Lower leg skin (tissue), 3 donors: ENCODE measurements around the gene EIF2D.

Source experiments
- POLR2A ChIP-seq, 2 donors: fragments of 450-650 bp; IDR thresholded peaks; one replicate each; pipeline ENCODE4 v1.6.1; 2016 to 2017; ENCODE audit warnings: antibody characterized with exemption in 2 of 2, mild to moderate bottlenecking in 1 of 2, moderate library complexity in 1 of 2
- TF ChIP-seq, protein P1 (sequence below), 3 donors: fragments of 450-650 bp; IDR thresholded peaks; one replicate each; pipeline ENCODE4 v1.5.1; 2016; ENCODE audit warnings: antibody characterized with exemption in 3 of 3, mild to moderate bottlenecking in 3 of 3, moderate library complexity in 2 of 3

DNA sequence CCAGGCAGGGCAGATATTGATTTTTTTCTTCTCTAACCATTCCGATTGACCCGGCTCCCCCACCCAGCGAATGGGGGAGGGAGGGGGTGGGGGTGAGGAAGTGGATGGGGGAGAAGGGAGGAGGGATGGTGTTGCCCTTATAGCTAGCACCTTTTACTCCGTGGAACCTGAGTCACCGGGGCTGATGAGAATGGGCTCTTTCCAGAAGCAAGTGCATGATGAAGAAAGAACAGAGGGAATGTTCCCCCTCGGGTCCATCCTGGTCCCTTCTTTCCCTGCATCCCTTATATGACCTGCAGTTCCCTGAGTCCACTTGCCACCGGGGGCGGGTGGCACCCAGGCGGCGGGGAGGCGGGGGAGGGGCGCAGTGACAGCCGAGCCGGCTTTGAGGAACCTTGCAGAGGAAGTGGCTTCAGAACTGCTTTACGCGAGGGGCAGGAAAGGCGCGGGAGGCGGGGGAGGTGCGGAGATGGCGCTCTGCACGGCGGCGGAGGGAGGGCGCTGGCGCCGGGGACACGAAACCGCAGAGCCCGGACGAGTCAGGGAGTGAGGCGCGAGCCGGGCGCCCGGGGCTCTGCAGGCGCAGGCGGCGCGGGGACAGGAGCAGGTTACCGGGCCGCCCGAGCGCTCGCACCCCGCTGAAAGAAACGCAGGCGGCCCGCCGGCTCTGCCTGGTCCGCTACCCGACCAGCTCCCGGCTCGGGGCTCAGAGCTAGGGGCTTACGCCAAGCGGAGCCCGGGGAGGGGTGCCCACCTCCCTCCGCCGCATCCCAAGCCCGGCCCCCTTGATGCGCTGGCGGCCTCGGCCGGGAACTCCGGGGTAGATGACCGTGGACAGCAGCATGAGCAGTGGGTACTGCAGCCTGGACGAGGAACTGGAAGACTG, 55.3 kb downstream of the EIF2D start:
- TF ChIP-seq, protein P1, sequence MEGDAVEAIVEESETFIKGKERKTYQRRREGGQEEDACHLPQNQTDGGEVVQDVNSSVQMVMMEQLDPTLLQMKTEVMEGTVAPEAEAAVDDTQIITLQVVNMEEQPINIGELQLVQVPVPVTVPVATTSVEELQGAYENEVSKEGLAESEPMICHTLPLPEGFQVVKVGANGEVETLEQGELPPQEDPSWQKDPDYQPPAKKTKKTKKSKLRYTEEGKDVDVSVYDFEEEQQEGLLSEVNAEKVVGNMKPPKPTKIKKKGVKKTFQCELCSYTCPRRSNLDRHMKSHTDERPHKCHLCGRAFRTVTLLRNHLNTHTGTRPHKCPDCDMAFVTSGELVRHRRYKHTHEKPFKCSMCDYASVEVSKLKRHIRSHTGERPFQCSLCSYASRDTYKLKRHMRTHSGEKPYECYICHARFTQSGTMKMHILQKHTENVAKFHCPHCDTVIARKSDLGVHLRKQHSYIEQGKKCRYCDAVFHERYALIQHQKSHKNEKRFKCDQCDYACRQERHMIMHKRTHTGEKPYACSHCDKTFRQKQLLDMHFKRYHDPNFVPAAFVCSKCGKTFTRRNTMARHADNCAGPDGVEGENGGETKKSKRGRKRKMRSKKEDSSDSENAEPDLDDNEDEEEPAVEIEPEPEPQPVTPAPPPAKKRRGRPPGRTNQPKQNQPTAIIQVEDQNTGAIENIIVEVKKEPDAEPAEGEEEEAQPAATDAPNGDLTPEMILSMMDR (IDR thresholded peaks at IDR 0.05): no peak
- TF ChIP-seq POLR2A (IDR thresholded peaks at IDR 0.05): no peak
